IPS-18c (cell line): Measurements from ENCODE around the gene FAM171A1.
"Not testable (repeated sequence)": the region's sequence is repeated elsewhere in the genome, so short reads cannot be mapped to it uniquely, and the experiment has no call there.

ENCODE experiments used
- H3K4me3 ChIP-seq: 2 replicates; pipeline ENCODE4 v1.7.0; 2013; ENCODE audit warnings: low read depth, mild to moderate bottlenecking, low read length, moderate library complexity; ENCODE audit not compliant: insufficient read depth
- H3K9me3 ChIP-seq: one replicate; pipeline ENCODE4 v1.6.1; 2013; ENCODE audit warnings: mild to moderate bottlenecking, low read length, moderate library complexity; ENCODE audit not compliant: control insufficient read depth, insufficient read depth

Gene FAM171A1

GRCh38 chr10:15333909-15334649 is 37.0 kb downstream of the FAM171A1 start:
- Histone ChIP-seq H3K4me3 (no peak overlapping the region), H3K9me3 (no peaks in the 10 kb centered on the region)

DNA sequence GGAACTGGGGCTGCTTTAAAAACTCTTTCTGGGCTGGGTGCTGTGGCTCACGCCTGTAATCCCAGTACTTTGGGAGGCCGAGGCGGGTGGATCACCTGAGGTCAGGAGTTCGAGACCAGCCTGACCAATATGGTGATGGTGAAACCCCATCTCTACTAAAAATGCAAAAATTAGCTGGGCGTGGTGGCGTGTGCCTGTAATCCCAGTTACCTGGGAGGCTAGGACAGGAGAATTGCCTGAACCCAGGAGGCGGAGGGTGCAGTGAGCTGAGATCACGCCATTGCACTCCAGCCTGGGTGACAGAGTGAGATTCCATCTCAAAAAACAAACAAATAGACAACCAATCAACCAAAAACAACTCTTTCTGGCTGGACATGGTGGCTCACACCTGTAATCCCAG is 37.9 kb downstream of the FAM171A1 start:
- not testable (repeated sequence) for H3K4me3 ChIP-seq, H3K9me3 ChIP-seq

DNA sequence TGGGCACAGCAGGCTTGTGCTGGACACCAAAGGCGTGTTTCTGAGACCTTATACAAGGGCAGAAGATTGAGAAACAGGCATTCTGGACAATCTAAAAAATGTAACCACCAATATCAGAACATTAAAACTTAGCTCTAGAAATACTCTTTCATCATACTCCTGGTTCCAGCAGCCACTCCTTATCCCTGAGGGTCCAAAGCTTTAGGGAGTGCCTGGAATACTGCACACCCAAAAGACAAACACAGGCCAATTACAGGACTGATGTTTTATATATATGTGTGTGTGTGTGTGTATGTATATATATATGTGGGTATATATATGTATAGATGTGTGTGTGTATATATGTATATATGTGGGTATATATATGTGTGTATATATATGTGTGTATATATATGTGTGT is 39.6 kb downstream of the FAM171A1 start:
- Histone ChIP-seq H3K9me3 (no peaks in the 10 kb centered on the region), H3K4me3 (no peak overlapping the region)

- no peaks in the 10 kb centered on the region for H3K9me3 ChIP-seq
- no peak overlapping the region for H3K4me3 ChIP-seq
Measured at GRCh38 chr10:15329437-15329836, 41.7 kb downstream of the FAM171A1 start.

DNA sequence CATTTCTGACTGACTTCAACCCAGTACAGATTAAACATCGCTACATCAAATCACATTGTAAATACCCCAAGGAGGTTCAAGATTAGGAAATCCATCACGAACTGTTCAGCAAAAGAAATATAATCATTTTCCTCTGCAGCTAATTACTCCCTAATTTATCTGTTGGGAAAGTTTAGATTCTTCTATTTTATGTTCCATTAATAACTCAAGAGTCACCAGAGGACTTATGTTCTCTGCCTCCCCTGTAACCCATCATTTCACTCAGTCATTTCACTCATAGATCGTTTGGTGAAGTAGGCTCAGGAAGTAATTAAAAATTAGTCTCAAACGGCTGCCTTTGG is 45.2 kb downstream of the FAM171A1 start:
- H3K4me3 ChIP-seq: no peak overlapping the region
- H3K9me3 ChIP-seq: no peaks in the 10 kb centered on the region

- H3K4me3 ChIP-seq: no peak overlapping the region
- no peaks in the 10 kb centered on the region for H3K9me3 ChIP-seq
Measured at GRCh38 chr10:15325243-15325943, 45.7 kb downstream of the FAM171A1 start.

DNA sequence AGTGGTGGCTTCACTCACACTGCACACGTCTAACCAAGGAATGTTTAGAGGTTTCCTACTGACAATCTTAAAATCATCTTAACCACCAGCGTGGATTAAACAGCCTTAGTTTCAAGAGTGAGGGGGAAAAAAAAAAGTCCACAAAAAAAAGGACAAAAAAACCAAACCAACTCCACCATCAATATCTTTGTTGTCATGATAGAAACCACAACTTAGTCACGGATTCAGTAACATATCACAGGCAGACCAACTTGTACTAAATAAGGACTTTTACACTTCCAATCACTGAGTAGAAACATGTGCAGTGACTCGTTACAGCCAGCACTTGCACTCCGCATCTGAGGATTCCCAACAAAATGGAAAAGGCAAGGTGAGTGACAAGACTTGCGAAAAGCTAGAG is 46.5 kb downstream of the FAM171A1 start:
- H3K4me3 ChIP-seq: no peak overlapping the region
- no peaks in the 10 kb centered on the region for H3K9me3 ChIP-seq

DNA sequence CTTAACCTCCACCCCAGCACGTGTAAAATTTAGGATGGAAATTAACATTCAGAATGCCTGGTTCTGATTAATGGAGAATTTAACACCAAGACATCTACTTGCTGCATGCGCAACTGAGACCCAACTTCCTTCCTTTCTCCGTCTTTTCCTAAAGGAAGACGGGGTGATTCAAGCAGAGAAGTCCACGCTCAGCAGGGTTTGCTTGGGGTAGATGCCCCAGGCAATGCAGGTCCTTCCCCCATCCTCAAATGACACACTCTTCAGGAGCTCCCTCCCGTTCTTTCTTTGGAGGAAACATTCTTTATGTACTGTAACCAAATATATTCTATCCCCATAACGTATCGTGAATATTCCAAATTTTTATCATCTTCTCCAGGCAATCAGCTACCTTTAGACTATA is 47.0 kb downstream of the FAM171A1 start:
- Histone ChIP-seq H3K4me3 (no peak overlapping the region), H3K9me3 (no peaks in the 10 kb centered on the region)

GRCh38 chr10:15322356-15322755 is 48.7 kb downstream of the FAM171A1 start:
- no peaks in the 10 kb centered on the region for H3K9me3 ChIP-seq
- no peak overlapping the region for H3K4me3 ChIP-seq

DNA sequence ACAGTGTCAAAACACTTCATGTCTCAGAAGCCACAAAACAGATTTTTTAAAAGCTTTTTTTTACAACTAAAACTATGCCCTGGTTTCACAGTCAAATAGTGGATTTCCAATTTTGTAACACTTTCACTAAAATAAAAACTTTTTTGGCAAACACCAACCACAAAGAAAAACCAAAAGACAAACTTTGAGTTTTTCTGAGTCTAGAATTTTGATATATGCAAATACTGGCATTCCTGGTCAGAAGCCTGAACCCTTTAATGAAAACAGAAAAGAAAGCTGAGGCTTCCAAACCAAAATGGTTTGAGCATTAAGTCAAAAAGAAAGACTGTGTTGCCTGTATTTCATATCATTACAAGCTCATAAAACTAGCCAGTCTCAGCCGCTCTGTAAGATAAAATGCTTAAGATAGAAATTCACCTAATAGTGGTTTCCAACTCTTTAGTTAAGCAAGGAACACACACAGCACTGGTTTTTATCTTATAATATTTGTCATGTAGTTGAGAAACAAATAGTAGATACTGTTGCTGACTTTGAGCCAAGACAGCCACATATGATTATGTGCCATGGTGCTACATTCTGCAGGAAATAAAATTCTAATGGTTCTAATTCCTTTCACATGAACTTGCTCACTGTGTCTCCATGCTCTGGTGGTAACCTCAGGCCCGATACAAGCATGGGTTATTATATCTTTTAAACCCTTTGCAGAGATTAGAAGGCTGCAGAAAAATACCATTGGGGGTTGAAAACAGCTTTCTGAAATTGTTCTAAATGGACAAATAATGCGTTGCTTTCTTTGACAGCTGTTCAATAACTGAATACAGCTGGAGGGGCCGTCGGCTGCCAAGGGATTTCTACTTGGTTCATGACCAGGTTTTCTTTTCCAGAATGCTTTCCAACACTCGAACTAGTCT is 49.4 kb downstream of the FAM171A1 start:
- Histone ChIP-seq H3K9me3 (no peaks in the 10 kb centered on the region), H3K4me3 (no peak overlapping the region)

GRCh38 chr10:15320522-15321203 is 50.4 kb downstream of the FAM171A1 start:
- no peaks in the 10 kb centered on the region for H3K9me3 ChIP-seq
- no peak overlapping the region for H3K4me3 ChIP-seq

DNA sequence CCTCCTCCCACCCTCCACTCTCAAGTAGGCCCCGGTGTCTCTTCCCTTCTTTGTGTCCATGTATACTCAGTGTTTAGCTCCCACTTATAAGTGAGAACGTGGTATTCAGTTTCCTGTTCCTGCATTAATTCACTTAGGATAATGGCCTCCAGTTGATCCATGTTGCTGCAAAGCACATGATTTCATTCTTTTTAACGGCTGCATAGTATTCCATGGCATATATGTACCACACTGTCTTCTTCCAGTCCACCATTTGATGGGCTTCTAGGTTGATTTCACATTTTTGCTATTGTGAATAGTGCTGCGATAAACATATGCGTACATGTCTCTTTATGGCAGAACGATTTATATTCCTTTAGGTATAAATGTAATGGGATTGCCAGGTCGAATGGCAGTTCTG is 51.0 kb downstream of the FAM171A1 start:
- H3K4me3 ChIP-seq: no peak overlapping the region
- no peaks in the 10 kb centered on the region for H3K9me3 ChIP-seq

GRCh38 chr10:15316871-15317464 is 54.1 kb downstream of the FAM171A1 start:
- H3K4me3 ChIP-seq: no peak overlapping the region
- H3K9me3 ChIP-seq: no peaks in the 10 kb centered on the region

GRCh38 chr10:15316145-15316544 is 54.9 kb downstream of the FAM171A1 start:
- Histone ChIP-seq H3K4me3 (no peak overlapping the region), H3K9me3 (no peaks in the 10 kb centered on the region)

DNA sequence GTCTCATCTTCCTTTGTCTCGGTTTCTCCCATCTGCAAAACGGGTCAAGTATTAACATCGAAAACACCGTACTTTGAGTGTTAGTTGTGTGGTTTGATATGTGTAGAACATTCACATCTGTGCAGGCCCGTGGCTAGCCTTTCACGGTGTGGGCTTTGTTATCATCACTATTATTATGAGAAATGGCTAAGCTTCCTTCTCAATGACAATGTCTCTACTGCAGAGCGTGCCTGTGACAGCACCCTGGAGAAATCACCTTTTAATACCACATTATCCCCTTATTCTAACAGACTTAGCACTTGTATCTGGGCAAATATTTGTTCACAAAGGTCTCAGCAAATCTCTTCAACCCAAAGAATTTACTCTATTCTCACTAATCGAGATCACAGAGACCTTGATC is 55.8 kb downstream of the FAM171A1 start:
- H3K9me3 ChIP-seq: no peaks in the 10 kb centered on the region

DNA sequence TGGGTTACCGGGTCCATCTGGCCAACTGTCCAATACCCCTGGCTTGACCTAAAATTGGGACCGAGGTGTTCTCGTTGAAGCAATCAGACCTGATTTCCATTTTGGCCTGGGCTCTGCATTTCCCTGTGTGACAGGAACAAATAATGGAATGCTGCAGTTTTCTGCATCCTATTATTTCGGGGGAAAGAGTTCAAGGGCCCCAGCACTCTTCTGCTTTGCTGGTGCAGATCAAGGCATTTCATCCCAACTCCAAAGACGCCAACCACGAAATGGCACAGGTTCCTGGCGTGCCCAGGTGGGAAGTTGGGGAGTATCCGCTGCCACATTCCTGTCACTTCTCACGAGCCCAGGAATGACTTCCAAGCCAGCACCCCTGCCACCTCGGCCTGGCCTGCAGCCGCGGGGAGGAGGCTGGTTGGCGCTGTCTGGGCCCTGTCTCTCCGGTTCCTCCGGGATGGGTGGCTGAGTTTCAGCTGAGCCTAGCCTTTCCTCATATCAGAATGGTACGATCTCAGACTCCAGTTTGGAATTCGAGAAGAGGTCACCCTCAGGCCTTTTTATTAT is 56.5 kb downstream of the FAM171A1 start:
- Histone ChIP-seq H3K4me3 (no peak overlapping the region), H3K9me3 (no peaks in the 10 kb centered on the region)

More for the DNA sequence above, 55.8 kb downstream of the FAM171A1 start:
- H3K4me3 ChIP-seq: no peak overlapping the region

DNA sequence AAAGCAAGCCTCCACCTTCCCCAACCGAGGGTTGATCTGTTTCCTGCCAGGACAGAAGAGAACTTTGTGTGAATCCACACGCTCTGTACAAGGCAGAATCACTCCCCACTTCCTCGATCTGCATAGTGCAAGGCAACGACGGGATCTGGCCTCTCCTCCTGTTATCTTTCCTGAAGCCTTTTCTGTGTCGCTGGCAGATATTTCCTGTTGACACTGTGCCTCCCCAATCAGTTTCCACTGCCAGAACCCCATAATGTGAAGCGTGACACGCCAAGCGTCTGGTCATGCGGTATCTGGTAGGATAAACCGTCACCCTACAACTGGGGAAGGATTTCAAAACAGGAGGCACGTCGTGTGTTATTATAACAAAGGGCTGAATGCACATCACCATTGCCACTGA is 57.2 kb downstream of the FAM171A1 start:
- Histone ChIP-seq H3K4me3 (no peak overlapping the region), H3K9me3 (no peaks in the 10 kb centered on the region)
